ENCODE results near the gene SUV39H1. TPM values are rescaled to one million over a fixed set of nuclear protein-coding genes. Genes with fewer than 3 reads are reported as not detected.
"Not testable (repeated sequence)": the region's sequence is repeated elsewhere in the genome, so short reads cannot be mapped to it uniquely, and the experiment has no call there.

The SUV39H1 gene
- total RNA-seq, 1 donor from 2014 or later, result 3.0 TPM

GRCh38 chrX:48676106-48676892 is 20.2 kb upstream of the SUV39H1 start:
- H3K36me3 Mint-ChIP-seq (ENCODE audit: low read depth), result no peaks in the 10 kb centered on the region
- peak overlapping the region; percentile 84 for H3K27ac Mint-ChIP-seq (ENCODE audit: unreplicated experiment)
- H3K4me3 Mint-ChIP-seq (ENCODE audit: unreplicated experiment), result peak overlapping the region; percentile 81
- peaks cover 12% of the 10 kb centered on the region for H3K4me1 Mint-ChIP-seq (ENCODE audit: low read depth)
- no peaks in the 10 kb centered on the region for H3K27me3 Mint-ChIP-seq (ENCODE audit: low read depth)
- peak; percentile 19 for TF ChIP-seq CTCF (IDR thresholded peaks at IDR 0.05)
- peaks cover 6% of the 10 kb centered on the region for H3K9me3 Mint-ChIP-seq (ENCODE audit: low read depth)
- peak; percentile 89 for DNase-seq (ENCODE audit: low spot score)

GRCh38 chrX:48676893-48677270 is 19.7 kb upstream of the SUV39H1 start:
- Mint-ChIP-seq H3K36me3 (ENCODE audit: low read depth) (no peaks in the 10 kb centered on the region), H3K4me3 (ENCODE audit: unreplicated experiment) (peak overlapping the region; percentile 81), H3K9me3 (ENCODE audit: low read depth) (peaks cover 6% of the 10 kb centered on the region)

GRCh38 chrX:48677516-48677915 is 19.0 kb upstream of the SUV39H1 start:
- peaks cover 12% of the 10 kb centered on the region for H3K4me1 Mint-ChIP-seq (ENCODE audit: low read depth)
- peaks cover 6% of the 10 kb centered on the region for H3K9me3 Mint-ChIP-seq (ENCODE audit: low read depth)

More at GRCh38 chrX:48676893-48677270, 19.7 kb upstream of the SUV39H1 start:
- H3K4me1 Mint-ChIP-seq (ENCODE audit: low read depth), result peaks cover 12% of the 10 kb centered on the region
- no peak for TF ChIP-seq CTCF (IDR thresholded peaks at IDR 0.05)
- H3K27ac Mint-ChIP-seq (ENCODE audit: unreplicated experiment), result peak overlapping the region; percentile 30
- DNase-seq (ENCODE audit: low spot score), result peak; percentile 79
- no peaks in the 10 kb centered on the region for H3K27me3 Mint-ChIP-seq (ENCODE audit: low read depth)

GRCh38 chrX:48680467-48680866 is 16.1 kb upstream of the SUV39H1 start:
- not testable (repeated sequence) for H3K4me3 Mint-ChIP-seq (ENCODE audit: unreplicated experiment); DNase-seq (ENCODE audit: low spot score); H3K27me3 Mint-ChIP-seq (ENCODE audit: low read depth); H3K36me3 Mint-ChIP-seq (ENCODE audit: low read depth); H3K27ac Mint-ChIP-seq (ENCODE audit: unreplicated experiment); H3K9me3 Mint-ChIP-seq (ENCODE audit: low read depth)
- peaks cover 12% of the 10 kb centered on the region for H3K4me1 Mint-ChIP-seq (ENCODE audit: low read depth)

More at GRCh38 chrX:48677516-48677915, 19.0 kb upstream of the SUV39H1 start:
- Mint-ChIP-seq H3K4me3 (ENCODE audit: unreplicated experiment) (peak overlapping the region; percentile 81), H3K36me3 (ENCODE audit: low read depth) (no peaks in the 10 kb centered on the region), H3K27ac (ENCODE audit: unreplicated experiment) (no peak overlapping the region), H3K27me3 (ENCODE audit: low read depth) (no peaks in the 10 kb centered on the region)
- peak; percentile 41 for DNase-seq (ENCODE audit: low spot score)
- TF ChIP-seq CTCF (IDR thresholded peaks at IDR 0.05), result no peak

- H3K4me3 Mint-ChIP-seq (ENCODE audit: unreplicated experiment); H3K27me3 Mint-ChIP-seq (ENCODE audit: low read depth); H3K36me3 Mint-ChIP-seq (ENCODE audit: low read depth); H3K9me3 Mint-ChIP-seq (ENCODE audit: low read depth); H3K4me1 Mint-ChIP-seq (ENCODE audit: low read depth); H3K27ac Mint-ChIP-seq (ENCODE audit: unreplicated experiment): not testable (repeated sequence)
- peak; percentile 19 for DNase-seq (ENCODE audit: low spot score)
Measured at GRCh38 chrX:48680925-48681324, 15.6 kb upstream of the SUV39H1 start.

GRCh38 chrX:48681539-48682183 is 14.9 kb upstream of the SUV39H1 start:
- TF ChIP-seq CTCF (IDR thresholded peaks at IDR 0.05), result no peak
- Mint-ChIP-seq H3K4me3 (ENCODE audit: unreplicated experiment) (no peak overlapping the region), H3K36me3 (ENCODE audit: low read depth) (no peaks in the 10 kb centered on the region), H3K4me1 (ENCODE audit: low read depth) (peaks cover 9% of the 10 kb centered on the region), H3K27me3 (ENCODE audit: low read depth) (peaks cover 8% of the 10 kb centered on the region), H3K9me3 (ENCODE audit: low read depth) (peaks cover 10% of the 10 kb centered on the region), H3K27ac (ENCODE audit: unreplicated experiment) (no peak overlapping the region)
- DNase-seq (ENCODE audit: low spot score), result peak; percentile 38

- H3K36me3 Mint-ChIP-seq (ENCODE audit: low read depth); H3K4me3 Mint-ChIP-seq (ENCODE audit: unreplicated experiment); H3K27ac Mint-ChIP-seq (ENCODE audit: unreplicated experiment); H3K4me1 Mint-ChIP-seq (ENCODE audit: low read depth): not testable (repeated sequence)
- Mint-ChIP-seq H3K27me3 (ENCODE audit: low read depth) (peaks cover 11% of the 10 kb centered on the region), H3K9me3 (ENCODE audit: low read depth) (peaks cover 13% of the 10 kb centered on the region)
- peak; percentile 13 for DNase-seq (ENCODE audit: low spot score)
Measured at GRCh38 chrX:48682795-48683194, 13.7 kb upstream of the SUV39H1 start.
